Breast epithelium (tissue), 4 donors: ENCODE results near the gene PAK2. TPM values are rescaled to one million over a fixed set of nuclear protein-coding genes. Genes with fewer than 3 reads are reported as not detected.

ENCODE experiments used
- DNase-seq, 2 donors: peaks; one replicate each; pipeline ENCODE4 v3.0.0-alpha.2; 2019; ENCODE audit warnings: low spot score in 2 of 2
- H3K27ac ChIP-seq, 2 donors: fragments of 200-600 bp; sonication (generic) in 1 of 2; one replicate each; pipeline ENCODE4 v1.5.1; 2016 to 2019; ENCODE audit warnings: mild to moderate bottlenecking in 1 of 2
- H3K27me3 ChIP-seq, 2 donors: fragments of 200-600 bp; sonication (generic) in 1 of 2; one replicate each; pipeline versions ENCODE4 v1.5.1 to v1.6.0; 2017 to 2019; ENCODE audit warnings: control low read depth in 1 of 2, mild to moderate bottlenecking in 1 of 2
- H3K36me3 ChIP-seq: fragments of 200-600 bp; one replicate; pipeline ENCODE4 v1.5.1; 2019
- H3K4me1 ChIP-seq, 2 donors: fragments of 200-600 bp; sonication (generic); one replicate each; pipeline ENCODE4 v1.5.1; 2016 to 2019; ENCODE audit warnings: control low read depth in 1 of 2
- H3K4me3 ChIP-seq, 3 donors: fragments of 200-600 bp; sonication (generic); 1 replicate in 2 of 3; 2 replicates in 1 of 3; pipeline ENCODE4 v1.5.1; 2016 to 2019; ENCODE audit warnings: mild to moderate bottlenecking in 3 of 3, moderate library complexity in 2 of 3
- H3K9me3 ChIP-seq, 2 donors: fragments of 200-600 bp; sonication (generic) in 1 of 2; one replicate each; pipeline ENCODE4 v1.5.1; 2016 to 2019; ENCODE audit warnings: control low read depth in 1 of 2
- CTCF ChIP-seq, 3 donors: fragments of 450-650 bp; IDR thresholded peaks; one replicate each; pipeline ENCODE4 v1.5.1; 2016 to 2017; ENCODE audit warnings: antibody characterized with exemption in 3 of 3, mild to moderate bottlenecking in 3 of 3, moderate library complexity in 3 of 3
- POLR2A ChIP-seq: fragments of 450-650 bp; IDR thresholded peaks from one replicate; pipeline ENCODE4 v1.6.1; 2016; ENCODE audit warnings: antibody characterized with exemption, mild to moderate bottlenecking, moderate library complexity
- POLR2AphosphoS5 ChIP-seq, 3 donors: sonication (generic); formaldehyde crosslinking; IDR thresholded peaks; one replicate each; pipeline ENCODE4 v1.6.1; 2017; ENCODE audit warnings: antibody characterized with exemption in 3 of 3
- intact Hi-C: fragments of 100-400 bp; cut with DNase I; formaldehyde crosslinking; loops from one replicate; pipeline ENCODE4 v1.15.1; 2023; ENCODE audit warnings: low total_unique reads
- total RNA-seq, 3 donors: library from RNA; depleted of rRNA; stranded (reverse); fragments of >200 nt; gene quantifications; one replicate each; pipeline ENCODE4 v1.1.0, GENCODE V29; 2016

The PAK2 gene
- total RNA-seq, 3 donors from 2014 or later, result 42.3 to 71.2 (median 50.5) TPM

DNA sequence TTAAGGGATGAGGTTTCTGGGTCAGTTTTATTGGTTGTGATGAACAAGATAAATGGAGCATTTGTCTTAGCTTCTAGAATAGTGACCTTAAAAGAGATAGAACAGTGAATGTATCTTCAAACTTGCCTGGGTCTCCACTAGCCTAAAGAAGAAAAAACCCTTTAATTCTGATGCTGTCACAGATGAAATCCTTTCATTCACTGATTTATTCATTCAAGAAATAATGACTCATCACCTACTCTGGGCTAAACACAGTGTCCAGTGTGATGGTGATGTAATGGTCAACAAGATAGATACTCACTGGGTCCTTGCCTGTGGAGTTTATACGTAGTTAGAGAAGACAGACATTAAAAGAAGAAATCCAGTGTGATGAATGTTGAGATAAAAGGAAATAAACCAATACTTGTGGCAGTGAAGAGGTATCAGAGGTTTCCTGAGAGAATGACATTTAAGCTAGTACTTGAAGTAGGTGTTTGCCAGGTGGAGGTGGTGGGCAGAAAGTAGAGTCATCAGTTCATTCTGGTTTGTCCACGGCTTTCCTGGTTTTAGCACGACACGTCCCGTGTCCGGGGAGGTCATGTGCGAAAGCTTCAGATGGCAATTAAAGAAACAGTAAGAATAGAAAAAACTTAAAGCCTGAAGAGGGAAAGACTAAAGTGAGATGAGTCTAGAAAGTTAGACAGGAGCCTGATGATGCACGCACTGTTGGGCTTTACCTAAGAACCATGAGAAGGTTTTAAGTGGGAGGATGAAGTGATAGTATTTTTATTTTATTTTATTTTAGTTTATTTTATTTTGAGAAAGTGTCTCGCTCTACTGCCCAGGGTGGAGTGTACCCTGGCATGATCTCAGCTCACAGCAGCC, 18.5 kb downstream of the PAK2 start:
- H3K27ac ChIP-seq, result no peak overlapping the region
- intact Hi-C loops, result no loop called here
- H3K36me3 ChIP-seq, result no peaks in the 10 kb centered on the region
- H3K27me3 ChIP-seq, result no peaks in the 10 kb centered on the region
- no peak overlapping the region for H3K4me3 ChIP-seq
- peaks cover 6 to 8% of the 10 kb centered on the region in 2 donors for H3K9me3 ChIP-seq
- DNase-seq, result no peak
- H3K4me1 ChIP-seq, result no peaks in the 10 kb centered on the region
- TF ChIP-seq CTCF (IDR thresholded peaks at IDR 0.05) (no peak), POLR2A (no peak), POLR2AphosphoS5 (IDR thresholded peaks at IDR 0.05) (no peak)

DNA sequence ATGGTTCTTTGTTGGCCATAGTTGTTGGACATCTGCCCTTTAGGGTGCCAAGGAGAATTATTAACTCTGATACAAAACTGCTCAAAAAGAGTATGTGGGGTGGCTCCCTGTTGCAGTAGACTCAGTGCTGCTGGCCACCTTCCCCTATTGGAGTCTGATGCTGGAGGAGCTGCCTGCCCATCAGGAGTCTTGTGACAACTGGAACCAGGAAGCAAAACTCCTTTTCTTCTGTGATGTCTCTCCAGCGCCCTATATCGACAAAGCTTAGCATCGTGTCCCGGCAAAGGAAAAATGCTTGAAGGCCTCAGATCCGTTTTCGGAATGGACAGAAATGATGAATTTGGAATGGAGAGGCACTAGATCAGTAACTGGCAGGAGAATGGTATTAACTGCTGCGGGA, 23.5 kb downstream of the PAK2 start:
- intact Hi-C loops, result no loop called here
- H3K9me3 ChIP-seq, result no peaks in the 10 kb centered on the region
- no peak for DNase-seq
- no peak overlapping the region for H3K27ac ChIP-seq
- TF ChIP-seq CTCF (IDR thresholded peaks at IDR 0.05) (no peak), POLR2A (no peak), POLR2AphosphoS5 (IDR thresholded peaks at IDR 0.05) (no peak)
- H3K36me3 ChIP-seq, result no peaks in the 10 kb centered on the region
- no peaks in the 10 kb centered on the region for H3K4me1 ChIP-seq
- no peak overlapping the region for H3K4me3 ChIP-seq
- no peaks in the 10 kb centered on the region for H3K27me3 ChIP-seq

GRCh38 chr3:196765454-196765853, 25.8 kb downstream of the PAK2 start:
- Histone ChIP-seq H3K9me3 (no peaks in the 10 kb centered on the region), H3K36me3 (no peaks in the 10 kb centered on the region), H3K4me3 (no peak overlapping the region), H3K27me3 (no peaks in the 10 kb centered on the region), H3K4me1 (no peaks in the 10 kb centered on the region), H3K27ac (no peak overlapping the region)
- no peak for DNase-seq
- TF ChIP-seq CTCF (IDR thresholded peaks at IDR 0.05), result no peak
- no peak for TF ChIP-seq POLR2A
- no peak for TF ChIP-seq POLR2AphosphoS5 (IDR thresholded peaks at IDR 0.05)
- intact Hi-C loops, result no loop called here

GRCh38 chr3:196771067-196771466, 31.4 kb downstream of the PAK2 start:
- Histone ChIP-seq H3K9me3 (no peaks in the 10 kb centered on the region), H3K4me3 (no peak overlapping the region), H3K27ac (no peak overlapping the region), H3K27me3 (no peaks in the 10 kb centered on the region), H3K4me1 (no peaks in the 10 kb centered on the region), H3K36me3 (no peaks in the 10 kb centered on the region)
- intact Hi-C loops, result no loop called here
- DNase-seq, result no peak
- TF ChIP-seq POLR2A (no peak), CTCF (IDR thresholded peaks at IDR 0.05) (no peak), POLR2AphosphoS5 (IDR thresholded peaks at IDR 0.05) (no peak)

DNA sequence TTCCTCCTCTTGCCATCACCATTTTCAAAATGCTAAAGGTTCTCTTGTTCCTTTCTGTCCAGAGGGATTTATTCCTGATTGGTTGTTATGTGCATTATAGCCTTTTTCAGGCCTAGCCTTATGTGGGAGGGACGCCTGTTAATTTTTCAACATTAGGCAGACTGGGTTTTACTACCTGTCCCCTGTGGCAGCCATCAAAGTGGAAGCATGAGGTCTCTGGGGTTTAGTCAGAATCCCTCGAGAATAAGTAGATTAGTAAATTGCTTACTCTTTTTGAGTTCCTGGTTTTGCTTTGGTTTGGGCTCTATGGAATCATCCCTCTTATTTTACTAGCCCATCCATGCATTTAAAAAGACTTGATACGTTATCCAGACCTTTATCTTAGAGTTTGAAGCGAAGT, 32.4 kb downstream of the PAK2 start:
- no peak for DNase-seq
- H3K27ac ChIP-seq, result no peak overlapping the region
- no peaks in the 10 kb centered on the region for H3K27me3 ChIP-seq
- H3K9me3 ChIP-seq, result no peaks in the 10 kb centered on the region
- no peak overlapping the region for H3K4me3 ChIP-seq
- H3K4me1 ChIP-seq, result no peaks in the 10 kb centered on the region
- intact Hi-C loops, result no loop called here
- no peaks in the 10 kb centered on the region for H3K36me3 ChIP-seq
- TF ChIP-seq CTCF (IDR thresholded peaks at IDR 0.05) (no peak), POLR2A (no peak), POLR2AphosphoS5 (IDR thresholded peaks at IDR 0.05) (no peak)
